Midbrain (tissue), 1 donor: ENCODE data around the gene EXOG.

Source experiments
- DNase-seq: peaks from one replicate; lab custom pipeline; 2025; lab: John Stamatoyannopoulos, UW

EXOG gene

GRCh38 chr3:38510631-38511030 is 14.5 kb downstream of the EXOG start:
- no peak for DNase-seq

GRCh38 chr3:38511546-38511945 is 15.4 kb downstream of the EXOG start:
- DNase-seq = no peak

GRCh38 chr3:38515367-38515766 is 19.2 kb downstream of the EXOG start:
- DNase-seq = no peak

GRCh38 chr3:38516669-38517068 is 20.5 kb downstream of the EXOG start:
- no peak for DNase-seq

- DNase-seq = no peak
Measured at GRCh38 chr3:38519000-38519399, 22.9 kb downstream of the EXOG start.

- DNase-seq = no peak
Measured at GRCh38 chr3:38519651-38520050, 23.5 kb downstream of the EXOG start.

- DNase-seq = peak; percentile 49
Measured at GRCh38 chr3:38521391-38521987, 25.3 kb downstream of the EXOG start.

- DNase-seq = no peak
Measured at GRCh38 chr3:38522002-38522401, 25.9 kb downstream of the EXOG start.

GRCh38 chr3:38524141-38524739 is 28.1 kb downstream of the EXOG start:
- DNase-seq = no peak

- DNase-seq = no peak
Measured at GRCh38 chr3:38526792-38527191, 30.7 kb downstream of the EXOG start.

- DNase-seq = no peak
Measured at GRCh38 chr3:38528457-38528856, 32.3 kb downstream of the EXOG start.

GRCh38 chr3:38532529-38532928 is 36.4 kb downstream of the EXOG start:
- DNase-seq = no peak

GRCh38 chr3:38533285-38533976 is 37.3 kb downstream of the EXOG start:
- no peak for DNase-seq

- DNase-seq = no peak
Measured at GRCh38 chr3:38534180-38534579, 38.0 kb downstream of the EXOG start.

GRCh38 chr3:38534604-38535003 is 38.5 kb downstream of the EXOG start:
- DNase-seq = no peak

- no peak for DNase-seq
Measured at GRCh38 chr3:38536671-38537070, 40.5 kb downstream of the EXOG start.

GRCh38 chr3:38538773-38539353 is 42.7 kb downstream of the EXOG start:
- no peak for DNase-seq

GRCh38 chr3:38541806-38542205 is 45.7 kb downstream of the EXOG start:
- DNase-seq = no peak

GRCh38 chr3:38542401-38543298 is 46.5 kb downstream of the EXOG start:
- no peak for DNase-seq

- DNase-seq = no peak
Measured at GRCh38 chr3:38543586-38543985, 47.4 kb downstream of the EXOG start.

- DNase-seq = no peak
Measured at GRCh38 chr3:38544926-38545325, 48.8 kb downstream of the EXOG start.

- no peak for DNase-seq
Measured at GRCh38 chr3:38545550-38545949, 49.4 kb downstream of the EXOG start.
